Activated CD4-positive, alpha-beta T cell treated with anti-CD3 and anti-CD28 coated beads, Interleukin-2, amount 50 U/mL, for 4 hours (primary cell): ENCODE data around the gene ANKRD11.
"Not testable (repeated sequence)": the region's sequence is repeated elsewhere in the genome, so short reads cannot be mapped to it uniquely, and the experiment has no call there.

ENCODE experiments used
- DNase-seq, 2 experiments: peaks; one replicate each; pipeline ENCODE4 v3.0.0-alpha.2; 2020

The ANKRD11 gene

GRCh38 chr16:89449726-89450335, 40.5 kb downstream of the ANKRD11 start:
- no peak for DNase-seq

DNA sequence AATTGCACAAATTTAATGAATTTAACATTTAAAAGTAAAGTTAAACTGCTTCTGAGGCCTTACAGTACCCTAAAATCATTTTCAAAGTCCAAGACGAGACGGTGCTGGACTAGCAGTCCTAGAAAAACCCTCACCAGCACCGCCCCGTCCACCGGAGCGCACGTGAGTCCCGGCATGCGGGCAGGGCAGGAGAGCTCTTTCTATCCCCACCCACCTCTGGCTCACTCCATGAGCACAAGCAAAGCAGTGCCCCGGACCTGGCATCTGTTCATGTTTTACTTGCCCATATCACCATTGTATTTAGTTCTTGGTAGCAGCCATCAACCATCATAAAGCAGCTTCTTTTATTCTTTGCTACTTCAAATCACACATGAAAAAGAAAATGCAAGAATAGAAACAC, 41.7 kb downstream of the ANKRD11 start:
- DNase-seq, result no peak

GRCh38 chr16:89446975-89447293, 43.4 kb downstream of the ANKRD11 start:
- no peak for DNase-seq

- DNase-seq, result no peak
These were observed 44.0 kb downstream of the ANKRD11 start for GRCh38 chr16:89446136-89446974.

DNA sequence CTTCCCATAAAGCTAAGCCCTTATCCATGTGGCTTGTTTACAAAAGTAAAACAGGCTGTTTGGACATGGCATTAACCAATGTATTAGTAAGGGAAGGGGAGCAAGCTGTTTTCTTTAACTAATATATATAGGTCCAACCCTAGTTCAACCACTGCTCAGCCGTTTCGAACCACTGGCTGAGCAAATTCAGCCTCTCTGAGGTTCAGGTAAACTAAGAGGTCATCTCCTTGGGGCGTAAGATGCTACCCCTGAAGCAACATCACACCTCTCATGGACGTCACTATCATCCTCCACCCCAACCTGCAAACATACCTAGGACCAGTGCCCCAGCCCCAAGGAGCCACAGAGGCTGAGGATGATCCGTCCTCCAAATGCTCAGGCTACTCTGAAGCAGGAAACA, 45.2 kb downstream of the ANKRD11 start:
- DNase-seq, result no peak

DNA sequence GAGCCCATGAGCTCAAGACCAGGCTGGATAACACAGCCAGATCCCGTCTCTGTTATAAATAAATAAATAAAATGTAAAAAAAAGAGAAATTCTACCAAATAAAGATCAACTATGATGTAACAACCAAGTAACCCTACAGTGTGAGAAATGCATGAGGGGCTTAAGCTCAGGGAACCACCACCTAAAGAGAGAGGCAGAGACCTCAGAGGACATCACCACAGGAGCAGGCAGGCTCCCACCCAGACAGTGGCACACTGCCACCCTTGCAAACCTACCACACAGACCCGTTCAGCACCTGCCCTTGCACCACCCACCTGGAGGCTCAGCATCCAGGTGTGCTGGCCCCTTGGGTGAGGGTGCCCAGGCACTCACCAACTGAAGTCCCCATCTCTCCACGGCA, 45.6 kb downstream of the ANKRD11 start:
- no peak for DNase-seq

DNA sequence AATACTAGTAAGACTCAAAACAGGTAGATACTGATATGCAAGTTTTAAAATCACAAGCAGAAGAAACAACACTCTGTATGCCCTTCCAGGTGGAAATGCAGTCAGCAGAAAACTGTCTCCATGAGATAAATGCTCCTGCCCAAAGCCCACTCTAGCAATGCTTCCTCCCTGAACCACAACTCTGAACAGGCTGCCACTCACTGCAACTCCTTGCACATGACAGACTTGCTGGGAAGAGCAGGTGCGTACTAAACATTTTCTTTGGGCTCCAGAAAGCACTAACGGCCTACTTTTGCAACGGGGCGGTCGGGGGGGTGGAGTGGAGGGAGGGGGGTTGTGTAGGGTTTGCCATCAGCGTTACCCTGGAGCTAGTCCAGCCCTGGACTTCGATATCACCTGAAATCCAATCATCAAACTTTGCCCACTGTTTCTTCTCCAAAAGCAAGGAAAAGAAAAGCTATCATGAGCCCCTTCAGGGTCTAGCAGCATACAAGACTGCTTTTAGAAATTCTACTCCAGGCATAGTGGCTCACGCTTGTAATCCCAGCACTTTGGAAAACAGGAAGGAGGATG, 46.1 kb downstream of the ANKRD11 start:
- no peak for DNase-seq

GRCh38 chr16:89443727-89444084, 46.7 kb downstream of the ANKRD11 start:
- DNase-seq, result no peak

DNA sequence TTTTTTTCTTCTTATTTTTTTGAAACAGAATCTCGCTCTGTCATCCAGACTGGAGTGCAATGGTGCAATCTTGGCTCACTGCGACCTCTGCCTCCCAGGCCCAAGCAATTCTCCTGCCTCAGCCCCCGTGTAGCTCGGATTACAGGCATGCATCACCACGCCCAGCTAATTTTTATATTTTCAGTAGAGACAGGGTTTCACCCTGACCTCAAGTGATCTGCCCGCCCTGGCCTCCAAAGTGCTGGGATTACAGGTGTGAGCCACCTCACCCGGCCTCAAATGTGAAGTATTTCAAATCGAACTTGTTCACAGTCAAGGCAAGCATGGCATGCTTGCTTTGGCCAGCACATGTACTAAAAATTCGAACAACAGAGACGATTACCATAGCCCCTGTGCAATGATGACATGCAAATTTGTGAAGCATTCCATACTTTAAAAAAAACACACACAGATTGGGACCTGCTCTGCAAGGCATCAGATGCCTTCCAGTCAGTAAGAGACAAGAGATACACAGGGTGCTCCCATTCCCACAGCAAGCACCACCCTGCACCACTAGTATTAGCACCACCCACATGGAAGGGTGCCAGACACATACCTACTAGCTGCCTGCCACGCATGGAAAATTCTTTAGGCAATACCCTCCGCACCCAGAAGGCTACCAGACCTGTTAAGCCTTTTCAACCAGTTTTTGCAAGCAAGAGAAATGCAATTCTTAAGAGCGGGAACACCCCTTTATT, 47.2 kb downstream of the ANKRD11 start:
- DNase-seq, result no peak

DNA sequence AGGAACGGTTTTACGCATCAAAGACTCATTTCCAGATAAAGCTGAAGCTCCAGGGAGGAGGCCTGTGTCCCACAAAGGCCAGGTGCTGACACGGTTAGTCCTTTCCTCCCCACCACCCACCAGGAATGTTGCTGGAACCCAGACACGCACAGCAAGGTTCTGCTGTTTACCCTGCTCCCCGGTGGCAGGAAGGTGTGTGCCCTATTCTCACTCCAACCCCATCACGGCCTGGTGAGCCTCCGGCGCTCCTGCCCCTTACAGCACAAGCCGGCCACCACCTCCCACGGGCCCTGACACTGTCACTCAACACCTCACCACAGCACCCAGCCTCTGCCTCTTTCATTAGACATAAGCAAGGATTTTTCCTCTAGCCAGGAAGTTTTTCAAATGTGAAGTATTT, 47.8 kb downstream of the ANKRD11 start:
- no peak for DNase-seq

DNA sequence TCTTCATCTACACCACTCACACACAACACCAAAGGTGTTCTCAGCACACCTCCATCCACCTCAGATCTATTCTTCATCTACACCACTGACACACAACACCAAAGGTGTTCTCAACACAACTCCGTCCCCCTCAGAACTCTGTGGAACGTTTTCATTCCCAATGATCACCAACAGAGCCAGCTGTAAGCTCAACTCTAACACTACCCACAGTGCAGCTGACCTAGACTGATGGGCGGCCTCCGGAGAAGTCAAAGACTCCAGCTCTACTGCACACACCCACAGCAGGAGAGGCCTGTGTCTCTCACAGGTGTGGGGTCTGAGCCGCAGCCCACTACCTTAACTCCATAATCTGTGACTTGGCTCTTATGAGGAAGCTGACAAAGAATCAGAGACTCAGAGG, 50.7 kb downstream of the ANKRD11 start:
- no peak for DNase-seq

- no peak for DNase-seq
These were observed 52.4 kb downstream of the ANKRD11 start for GRCh38 chr16:89437991-89438390.

- no peak for DNase-seq
These were observed 52.9 kb downstream of the ANKRD11 start for GRCh38 chr16:89437251-89437987.

DNA sequence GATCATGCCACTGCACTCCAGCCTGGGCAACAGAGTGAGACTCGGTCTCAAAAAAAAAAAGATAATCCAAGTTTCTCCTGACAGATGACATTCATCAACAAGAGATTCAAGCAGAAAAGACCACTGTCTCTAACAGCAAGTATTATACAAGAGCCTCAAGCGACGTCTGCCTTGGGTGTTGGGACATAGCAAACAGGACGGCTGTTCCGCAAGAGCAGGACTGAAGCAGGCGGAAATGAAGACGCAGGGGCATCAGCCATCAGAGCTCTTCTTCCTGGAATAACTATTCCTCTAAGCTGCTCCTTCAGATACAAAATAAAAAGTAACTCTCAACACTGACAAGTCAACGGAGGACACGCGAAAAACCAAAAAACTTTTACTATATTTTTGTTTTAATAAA, 54.0 kb downstream of the ANKRD11 start:
- DNase-seq, result no peak

DNA sequence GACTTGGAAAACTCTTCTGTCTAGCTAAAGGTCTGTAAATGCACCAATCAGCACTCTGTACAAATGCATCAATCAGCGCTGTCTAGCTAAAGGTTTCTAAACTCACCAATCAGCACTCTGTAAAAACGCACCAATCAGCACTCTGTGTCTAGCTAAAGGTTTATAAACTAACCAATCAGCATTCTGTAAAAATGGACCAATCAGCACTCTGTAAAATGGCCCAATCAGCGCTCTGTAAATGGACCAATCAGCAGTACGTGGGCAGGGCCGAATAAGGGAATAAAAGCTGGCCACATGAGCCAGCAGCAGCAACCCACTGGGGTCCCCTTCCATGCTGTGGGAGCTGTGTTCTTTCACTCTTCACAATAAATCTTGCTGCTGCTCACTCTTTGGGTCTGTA, 55.3 kb downstream of the ANKRD11 start:
- not testable (repeated sequence) for DNase-seq

DNA sequence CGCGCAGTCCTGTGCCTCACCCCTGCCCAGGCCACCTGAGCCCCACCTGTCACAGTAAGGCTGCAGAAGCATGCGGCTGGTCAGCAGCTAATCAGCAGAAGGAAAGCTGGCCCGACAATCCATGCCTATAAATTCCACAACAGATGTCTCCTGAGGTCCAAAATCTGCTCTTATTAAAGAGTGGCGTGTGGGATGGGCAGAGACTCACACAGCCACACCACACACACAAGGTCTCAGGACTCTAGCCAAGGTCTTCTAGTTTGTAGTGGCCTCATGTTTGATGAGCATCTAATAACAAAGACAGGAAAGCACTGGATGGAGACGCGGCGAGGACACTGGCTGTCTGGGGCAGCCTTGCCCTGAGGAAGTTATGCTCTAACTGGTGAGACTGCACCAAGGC, 55.9 kb downstream of the ANKRD11 start:
- DNase-seq, result no peak

- not testable (repeated sequence) for DNase-seq
These were observed 56.9 kb downstream of the ANKRD11 start for GRCh38 chr16:89433363-89433984.

DNA sequence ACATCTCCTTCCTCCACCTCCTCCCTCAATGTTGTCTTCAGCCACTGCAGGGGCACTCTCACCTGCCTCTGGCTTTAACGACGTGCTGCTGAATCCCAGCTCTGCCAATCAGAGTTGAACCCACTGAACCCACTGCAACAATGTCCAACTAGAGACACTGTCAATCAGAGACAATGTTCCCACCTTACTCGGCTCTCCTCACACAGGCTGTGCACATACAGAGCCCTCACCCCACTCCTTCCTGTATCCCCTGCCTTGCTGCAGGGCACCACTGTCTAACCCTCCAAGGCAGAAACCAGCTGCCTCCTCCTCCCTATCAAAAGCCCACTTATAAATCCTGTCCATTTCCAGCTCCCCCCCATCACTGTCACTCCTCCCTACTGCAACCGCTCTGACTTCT, 58.7 kb downstream of the ANKRD11 start:
- no peak for DNase-seq

DNA sequence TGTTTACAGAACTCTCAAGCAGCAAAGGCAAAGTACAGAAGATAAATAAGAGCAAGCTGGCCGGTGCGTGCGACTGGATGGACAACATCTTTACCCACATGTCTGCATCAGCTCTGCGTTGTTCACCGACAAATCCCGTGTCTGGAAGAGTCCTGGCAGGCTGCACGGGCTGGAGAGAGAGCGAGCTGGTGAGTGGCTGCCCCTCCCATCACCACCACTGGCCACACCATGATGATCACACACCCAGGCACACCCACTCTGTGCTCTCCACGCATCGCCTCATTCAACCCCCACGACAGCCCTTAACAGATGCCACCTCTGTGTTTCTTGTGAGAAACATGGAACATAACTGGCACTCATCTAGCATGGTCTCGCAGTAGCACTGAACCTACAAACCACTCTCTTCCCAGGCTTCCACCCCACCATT, 59.2 kb downstream of the ANKRD11 start:
- DNase-seq, result no peak

GRCh38 chr16:89430436-89431157, 59.8 kb downstream of the ANKRD11 start:
- DNase-seq, result no peak

- DNase-seq, result not testable (repeated sequence)
These were observed 61.8 kb downstream of the ANKRD11 start for GRCh38 chr16:89428605-89429004.
